Choroid plexus epithelial cell (primary cell): ENCODE results near the gene ZNF680.
A peak's percentile ranks its signal among the peaks of the same experiment; 100 is the strongest.

Experiments used
- DNase-seq: peaks from one replicate; pipeline ENCODE4 v3.0.0-alpha.2; 2010; ENCODE audit warnings: low read depth
- H3K4me3 ChIP-seq: 2 replicates; pipeline ENCODE4 v1.5.1; 2011; ENCODE audit warnings: low read depth, mild to moderate bottlenecking, control low read depth, low read length, moderate library complexity
- CTCF ChIP-seq: conservative IDR thresholded peaks from 2 replicates; pipeline ENCODE4 v1.5.1; 2011; ENCODE audit warnings: low read depth, mild to moderate bottlenecking, control low read depth, inconsistent platforms, low read length, moderate library complexity

ZNF680 gene

GRCh38 chr7:64528770-64529169 lies 34.1 kb downstream of the ZNF680 start:
- no peak for TF ChIP-seq CTCF
- H3K4me3 ChIP-seq, result no peak overlapping the region
- no peak for DNase-seq

GRCh38 chr7:64521409-64521984 lies 41.4 kb downstream of the ZNF680 start:
- no peak for TF ChIP-seq CTCF
- H3K4me3 ChIP-seq, result no peak overlapping the region
- no peak for DNase-seq

GRCh38 chr7:64516451-64516850 lies 46.4 kb downstream of the ZNF680 start:
- DNase-seq, result no peak
- H3K4me3 ChIP-seq, result no peak overlapping the region
- no peak for TF ChIP-seq CTCF

- TF ChIP-seq CTCF, result no peak
- H3K4me3 ChIP-seq, result no peak overlapping the region
- peak; percentile 7 for DNase-seq
These were observed 47.1 kb downstream of the ZNF680 start for GRCh38 chr7:64515781-64516180.

GRCh38 chr7:64515330-64515729 lies 47.5 kb downstream of the ZNF680 start:
- no peak overlapping the region for H3K4me3 ChIP-seq
- DNase-seq, result peak; percentile 53
- TF ChIP-seq CTCF, result no peak

- no peak overlapping the region for H3K4me3 ChIP-seq
- TF ChIP-seq CTCF, result no peak
- DNase-seq, result no peak
These were observed 53.3 kb downstream of the ZNF680 start for GRCh38 chr7:64509583-64509982.

- DNase-seq, result no peak
- H3K4me3 ChIP-seq, result no peak overlapping the region
- no peak for TF ChIP-seq CTCF
These were observed 58.2 kb downstream of the ZNF680 start for GRCh38 chr7:64504581-64505120.
